ENCODE data around the gene CDK5RAP1. TPM values are rescaled to one million over a fixed set of nuclear protein-coding genes. Genes with fewer than 3 reads are reported as not detected.

Gene CDK5RAP1
- polyA plus RNA-seq, 3 donors from 2014 or later, result 20.4 to 32.3 (median 20.9) TPM

- no peaks in the 10 kb centered on the region for H3K9me3 Mint-ChIP-seq
- peak overlapping the region in 3 of 6 donors; percentile 27 to 53 (median 34) for H3K27ac Mint-ChIP-seq
- peaks cover 14 to 25% of the 10 kb centered on the region in 2 donors for H3K4me1 Mint-ChIP-seq
- peaks cover 0 to 5% (median 0%) of the 10 kb centered on the region in 3 donors for H3K27me3 Mint-ChIP-seq (ENCODE audit: low read depth in 3 of 3)
- peaks cover 0 to 7% (median 0%) of the 10 kb centered on the region in 3 donors for H3K36me3 Mint-ChIP-seq
- DNase-seq, result no peak
- no peak overlapping the region for H3K4me3 Mint-ChIP-seq
Measured at GRCh38 chr20:33348136-33348937, 53.0 kb downstream of the CDK5RAP1 start.

GRCh38 chr20:33345342-33345741, 56.0 kb downstream of the CDK5RAP1 start:
- H3K27me3 Mint-ChIP-seq (ENCODE audit: low read depth in 3 of 3), result peaks cover 0 to 4% (median 4%) of the 10 kb centered on the region in 3 donors
- no peaks in the 10 kb centered on the region for H3K9me3 Mint-ChIP-seq
- peaks cover 7% of the 10 kb centered on the region in 2 donors for H3K4me1 Mint-ChIP-seq

GRCh38 chr20:33343521-33343920, 57.8 kb downstream of the CDK5RAP1 start:
- no peaks in the 10 kb centered on the region for H3K9me3 Mint-ChIP-seq
- H3K36me3 Mint-ChIP-seq, result peaks cover 0 to 7% (median 0%) of the 10 kb centered on the region in 3 donors
- peak overlapping the region in 1 of 6 donors; percentile 50 for H3K27ac Mint-ChIP-seq
- DNase-seq, result no peak
- no peak overlapping the region for H3K4me3 Mint-ChIP-seq
- H3K27me3 Mint-ChIP-seq (ENCODE audit: low read depth in 3 of 3), result peaks cover 0 to 4% (median 0%) of the 10 kb centered on the region in 3 donors
- no peaks in the 10 kb centered on the region for H3K4me1 Mint-ChIP-seq

More at GRCh38 chr20:33345342-33345741, 56.0 kb downstream of the CDK5RAP1 start:
- Mint-ChIP-seq H3K36me3 (peaks cover 0 to 7% (median 0%) of the 10 kb centered on the region in 3 donors), H3K27ac (peak overlapping the region in 1 of 6 donors; percentile 17), H3K4me3 (no peak overlapping the region)
- no peak for DNase-seq

GRCh38 chr20:33339515-33340058, 61.7 kb downstream of the CDK5RAP1 start:
- no peaks in the 10 kb centered on the region for H3K4me1 Mint-ChIP-seq
- H3K27ac Mint-ChIP-seq, result no peak overlapping the region
- H3K4me3 Mint-ChIP-seq, result no peak overlapping the region
- H3K9me3 Mint-ChIP-seq, result no peaks in the 10 kb centered on the region
- no peaks in the 10 kb centered on the region for H3K36me3 Mint-ChIP-seq
- DNase-seq, result no peak
- H3K27me3 Mint-ChIP-seq (ENCODE audit: low read depth in 3 of 3), result peaks cover 0 to 4% (median 0%) of the 10 kb centered on the region in 3 donors

- peak overlapping the region in 1 of 6 donors; percentile 57 for H3K27ac Mint-ChIP-seq
- no peak for DNase-seq
- no peaks in the 10 kb centered on the region for H3K4me1 Mint-ChIP-seq
- no peak overlapping the region for H3K4me3 Mint-ChIP-seq
- no peaks in the 10 kb centered on the region for H3K9me3 Mint-ChIP-seq
- peaks cover 0 to 4% (median 0%) of the 10 kb centered on the region in 3 donors for H3K27me3 Mint-ChIP-seq (ENCODE audit: low read depth in 3 of 3)
- no peaks in the 10 kb centered on the region for H3K36me3 Mint-ChIP-seq
Measured at GRCh38 chr20:33338467-33339258, 62.7 kb downstream of the CDK5RAP1 start.

GRCh38 chr20:33337531-33338165, 63.7 kb downstream of the CDK5RAP1 start:
- H3K4me1 Mint-ChIP-seq, result no peaks in the 10 kb centered on the region
- H3K27me3 Mint-ChIP-seq (ENCODE audit: low read depth in 3 of 3), result peaks cover 0 to 4% (median 1%) of the 10 kb centered on the region in 3 donors
- no peak overlapping the region for H3K4me3 Mint-ChIP-seq
- no peaks in the 10 kb centered on the region for H3K36me3 Mint-ChIP-seq
- H3K9me3 Mint-ChIP-seq, result no peaks in the 10 kb centered on the region
- H3K27ac Mint-ChIP-seq, result peak overlapping the region in 1 of 6 donors; percentile 17
- DNase-seq, result no peak

- H3K9me3 Mint-ChIP-seq, result no peaks in the 10 kb centered on the region
Measured at GRCh38 chr20:33337119-33337518, 64.2 kb downstream of the CDK5RAP1 start.

GRCh38 chr20:33336375-33336774, 64.9 kb downstream of the CDK5RAP1 start:
- peaks cover 0 to 6% (median 2%) of the 10 kb centered on the region in 3 donors for H3K27me3 Mint-ChIP-seq (ENCODE audit: low read depth in 3 of 3)
- H3K9me3 Mint-ChIP-seq, result no peaks in the 10 kb centered on the region
- no peaks in the 10 kb centered on the region for H3K4me1 Mint-ChIP-seq
- DNase-seq, result no peak
- no peak overlapping the region for H3K4me3 Mint-ChIP-seq
- no peaks in the 10 kb centered on the region for H3K36me3 Mint-ChIP-seq
- no peak overlapping the region for H3K27ac Mint-ChIP-seq

More at GRCh38 chr20:33337119-33337518, 64.2 kb downstream of the CDK5RAP1 start:
- H3K4me1 Mint-ChIP-seq, result no peaks in the 10 kb centered on the region
- H3K36me3 Mint-ChIP-seq, result no peaks in the 10 kb centered on the region
- peak overlapping the region in 1 of 6 donors; percentile 17 for H3K27ac Mint-ChIP-seq
- H3K4me3 Mint-ChIP-seq, result no peak overlapping the region
- DNase-seq, result no peak
- peaks cover 0 to 6% (median 2%) of the 10 kb centered on the region in 3 donors for H3K27me3 Mint-ChIP-seq (ENCODE audit: low read depth in 3 of 3)

GRCh38 chr20:33334111-33334510, 67.2 kb downstream of the CDK5RAP1 start:
- no peak overlapping the region for H3K4me3 Mint-ChIP-seq
- DNase-seq, result no peak
- H3K36me3 Mint-ChIP-seq, result no peaks in the 10 kb centered on the region
- H3K4me1 Mint-ChIP-seq, result no peaks in the 10 kb centered on the region
- H3K27me3 Mint-ChIP-seq (ENCODE audit: low read depth in 3 of 3), result peaks cover 0 to 2% (median 2%) of the 10 kb centered on the region in 3 donors
- no peaks in the 10 kb centered on the region for H3K9me3 Mint-ChIP-seq
- H3K27ac Mint-ChIP-seq, result peak overlapping the region in 2 of 6 donors; percentile 13 to 63

GRCh38 chr20:33333616-33334015, 67.7 kb downstream of the CDK5RAP1 start:
- no peaks in the 10 kb centered on the region for H3K9me3 Mint-ChIP-seq
- DNase-seq, result no peak
- H3K36me3 Mint-ChIP-seq, result no peaks in the 10 kb centered on the region
- H3K27me3 Mint-ChIP-seq (ENCODE audit: low read depth in 3 of 3), result peaks cover 0 to 2% (median 2%) of the 10 kb centered on the region in 3 donors
- H3K4me1 Mint-ChIP-seq, result no peaks in the 10 kb centered on the region
- no peak overlapping the region for H3K4me3 Mint-ChIP-seq
- H3K27ac Mint-ChIP-seq, result peak overlapping the region in 1 of 6 donors; percentile 63

- Mint-ChIP-seq H3K36me3 (no peaks in the 10 kb centered on the region), H3K27me3 (ENCODE audit: low read depth in 3 of 3) (peaks cover 0 to 2% (median 2%) of the 10 kb centered on the region in 3 donors), H3K4me1 (no peaks in the 10 kb centered on the region), H3K27ac (no peak overlapping the region), H3K4me3 (no peak overlapping the region), H3K9me3 (no peaks in the 10 kb centered on the region)
- DNase-seq, result no peak
Measured at GRCh38 chr20:33332905-33333456, 68.3 kb downstream of the CDK5RAP1 start.

GRCh38 chr20:33328157-33329137, 72.9 kb downstream of the CDK5RAP1 start:
- Mint-ChIP-seq H3K36me3 (no peaks in the 10 kb centered on the region), H3K9me3 (no peaks in the 10 kb centered on the region), H3K27ac (no peak overlapping the region), H3K27me3 (ENCODE audit: low read depth in 3 of 3) (peaks cover 0 to 6% (median 4%) of the 10 kb centered on the region in 3 donors), H3K4me3 (no peak overlapping the region), H3K4me1 (no peaks in the 10 kb centered on the region)
- DNase-seq, result no peak

Data from immature natural killer cell (primary cell).